NCI-H2196 (cell line): ENCODE results near the gene ACTA2.

Source experiments
- DNase-seq: peaks from one replicate; lab custom pipeline; 2025; ENCODE audit not compliant: unreplicated experiment; lab: John Stamatoyannopoulos, UW

The ACTA2 gene

GRCh38 chr10:88952647-88953111 lies at the start of gene ACTA2:
ACTA2 (minus strand) TSS chr10:88952773; CDS start chr10:88948930, 3,843 bp downstream.
- no peak for DNase-seq

GRCh38 chr10:89001729-89002072 lies 49.1 kb upstream of the ACTA2 start:
- DNase-seq: no peak

- DNase-seq: no peak
These were observed 48.6 kb upstream of the ACTA2 start for GRCh38 chr10:89001024-89001728.

- no peak for DNase-seq
These were observed 47.1 kb upstream of the ACTA2 start for GRCh38 chr10:88999625-89000024.

GRCh38 chr10:88996927-88997326 lies 44.4 kb upstream of the ACTA2 start:
- DNase-seq: no peak

- no peak for DNase-seq
These were observed 42.7 kb upstream of the ACTA2 start for GRCh38 chr10:88995156-88995876.

- no peak for DNase-seq
These were observed 41.4 kb upstream of the ACTA2 start for GRCh38 chr10:88994019-88994418.

- no peak for DNase-seq
These were observed 40.5 kb upstream of the ACTA2 start for GRCh38 chr10:88992921-88993524.

GRCh38 chr10:88991899-88992320 lies 39.3 kb upstream of the ACTA2 start:
- DNase-seq: no peak

- no peak for DNase-seq
These were observed 38.8 kb upstream of the ACTA2 start for GRCh38 chr10:88991161-88991898.

- no peak for DNase-seq
These were observed 38.0 kb upstream of the ACTA2 start, which contains the start of gene FAS for GRCh38 chr10:88990384-88991160. FAS (plus strand) TSS chr10:88990798; CDS start chr10:88990877, 79 bp downstream.

GRCh38 chr10:88989824-88990383 lies 37.3 kb upstream of the ACTA2 start:
- DNase-seq: no peak

- DNase-seq: no peak
These were observed 36.9 kb upstream of the ACTA2 start for GRCh38 chr10:88989423-88989822.

- DNase-seq: no peak
These were observed 35.3 kb upstream of the ACTA2 start for GRCh38 chr10:88987840-88988239.

GRCh38 chr10:88987243-88987725 lies 34.7 kb upstream of the ACTA2 start:
- no peak for DNase-seq

GRCh38 chr10:88986549-88987242 lies 34.1 kb upstream of the ACTA2 start:
- peak; percentile 37 for DNase-seq

- DNase-seq: no peak
These were observed 32.0 kb upstream of the ACTA2 start for GRCh38 chr10:88984525-88984924.

- no peak for DNase-seq
These were observed 31.4 kb upstream of the ACTA2 start for GRCh38 chr10:88983939-88984338.

- no peak for DNase-seq
These were observed 30.6 kb upstream of the ACTA2 start for GRCh38 chr10:88983206-88983605.
